HepG2 (cell line): ENCODE data around the gene NPB. TPM values are rescaled to one million over a fixed set of nuclear protein-coding genes. Genes with fewer than 3 reads are reported as not detected.
A peak's percentile ranks its signal among the peaks of the same experiment; 100 is the strongest.

Experiments
- CAMTA2 ChIP-seq: sonication (generic); formaldehyde crosslinking; IDR thresholded peaks from 2 replicates; pipeline ENCODE4 v1.4.0; 2020; ENCODE audit warnings: mild to moderate bottlenecking, missing genetic modification reagents, borderline replicate concordance
- CBX1 ChIP-seq: IDR thresholded peaks from one replicate; pipeline ENCODE4 v1.6.1; 2016; ENCODE audit warnings: antibody characterized with exemption, low read depth
- HOXA3 ChIP-seq: sonication (generic); formaldehyde crosslinking; IDR thresholded peaks from 2 replicates; pipeline ENCODE4 v1.5.0; 2020; ENCODE audit warnings: missing genetic modification reagents
- HOXA5 ChIP-seq: sonication (generic); formaldehyde crosslinking; IDR thresholded peaks from 2 replicates; pipeline ENCODE4 v1.4.0; 2020; ENCODE audit warnings: missing genetic modification reagents
- HOXA9 ChIP-seq: sonication (generic); formaldehyde crosslinking; IDR thresholded peaks from 2 replicates; pipeline ENCODE4 v1.8.1; 2022; ENCODE audit warnings: missing genetic modification reagents, mild to moderate bottlenecking, moderate library complexity, borderline replicate concordance
- MIXL1 ChIP-seq: IDR thresholded peaks from 2 replicates; pipeline ENCODE4 v1.6.1; 2016
- NFIB ChIP-seq: sonication (generic); formaldehyde crosslinking; IDR thresholded peaks from 2 replicates; pipeline ENCODE4 v1.9.0; 2021; ENCODE audit warnings: missing genetic modification reagents, mild to moderate bottlenecking, borderline replicate concordance
- RFXANK ChIP-seq: IDR thresholded peaks from 2 replicates; pipeline ENCODE4 v1.6.1; 2016
- SALL2 ChIP-seq: sonication (generic); formaldehyde crosslinking; IDR thresholded peaks from 2 replicates; pipeline ENCODE4 v1.8.1; 2023; ENCODE audit warnings: mild to moderate bottlenecking, missing genetic modification reagents, inconsistent platforms
- ZFP41 ChIP-seq: sonication (generic); formaldehyde crosslinking; IDR thresholded peaks from 2 replicates; pipeline ENCODE4 v1.4.0; 2020; ENCODE audit warnings: mild to moderate bottlenecking, missing genetic modification reagents, borderline replicate concordance
- ZNF121 ChIP-seq: sonication (generic); formaldehyde crosslinking; IDR thresholded peaks from 2 replicates; pipeline ENCODE4 v1.5.0; 2020; ENCODE audit warnings: mild to moderate bottlenecking, missing genetic modification reagents
- ZNF136 ChIP-seq: sonication (generic); formaldehyde crosslinking; IDR thresholded peaks from 2 replicates; pipeline ENCODE4 v1.8.1; 2022; ENCODE audit warnings: low read depth, mild to moderate bottlenecking, moderate library complexity, missing genetic modification reagents
- ZNF282 ChIP-seq: fragments of 450-650 bp; IDR thresholded peaks from 2 replicates; pipeline ENCODE4 v1.6.1; 2018; ENCODE audit not compliant: partially characterized antibody
- ZNF558 ChIP-seq: sonication (generic); formaldehyde crosslinking; IDR thresholded peaks from 2 replicates; pipeline ENCODE4 v1.9.0; 2022; ENCODE audit warnings: mild to moderate bottlenecking, missing genetic modification reagents, borderline replicate concordance
- ZNF674 ChIP-seq: sonication (generic); formaldehyde crosslinking; IDR thresholded peaks from 2 replicates; pipeline ENCODE4 v1.5.0; 2020; ENCODE audit warnings: low read depth, mild to moderate bottlenecking, missing genetic modification reagents
- ZNF800 ChIP-seq: sonication (generic); formaldehyde crosslinking; IDR thresholded peaks from 2 replicates; pipeline ENCODE4 v1.4.0; 2020; ENCODE audit warnings: missing genetic modification reagents
- ZNF879 ChIP-seq: sonication (generic); formaldehyde crosslinking; IDR thresholded peaks from 2 replicates; pipeline ENCODE4 v1.8.1; 2023; ENCODE audit warnings: missing genetic modification reagents
- polyA plus RNA-seq, 8 experiments: library from polyadenylated mRNA; depleted of rRNA in 3 of 8; stranded (reverse) in 7 of 8; unstranded in 1 of 8; fragments of >200 nt; fragmentation: Illumina TruSeq in 4 of 8; extraction: Trizol in 4 of 8; gene quantifications; 2 replicates each; pipeline versions ENCODE4 v1.2.1 to v1.2.3, GENCODE V29; 2011 to 2016; ENCODE audit warnings: low read depth in 4 of 8, missing spikeins in 1 of 8, mixed read lengths in 1 of 8; ENCODE audit not compliant: insufficient read depth in 1 of 8
- total RNA-seq, 5 experiments: library from RNA; depleted of rRNA; stranded (reverse); fragments of >200 nt; fragmentation: Illumina TruSeq; extraction: Trizol; gene quantifications; 2 replicates each; pipeline ENCODE4 v1.2.3, GENCODE V29; 2016; ENCODE audit warnings: low read depth in 1 of 5

The NPB gene
- total and polyA plus RNA-seq, 2 of the 13 experiments (the other 11 are each of a cell fraction or from before 2014, with no cell fraction given): 0.11 to 0.93 TPM

- TF ChIP-seq CBX1 (no peak), MIXL1 (CRISPR knock-in tag) (peak; percentile 80), ZNF121 (0 out of 2 replicates have a peak, but pooled peaks have one; percentile 12), ZNF879 (CRISPR knock-in tag) (no peak), ZNF674 (no peak), SALL2 (CRISPR knock-in tag) (peak; percentile 43; the same call in 1 of the 2 replicates), HOXA3 (CRISPR knock-in tag) (peak; percentile 90), HOXA9 (CRISPR knock-in tag) (peak; percentile 52; the same call in 1 of the 2 replicates), CAMTA2 (peak; percentile 37; the same call in 1 of the 2 replicates), ZNF282 (peak; percentile 16), ZNF136 (CRISPR knock-in tag) (no peak), ZNF800 (CRISPR knock-in tag) (peak; percentile 82), ZNF558 (no peak), ZFP41 (CRISPR knock-in tag) (no peak), HOXA5 (peak; percentile 81), NFIB (no peak), RFXANK (CRISPR knock-in tag) (no peak; the same call in 1 of the 2 replicates)
Observed at GRCh38 chr17:81909966-81910839, 8.2 kb downstream of the NPB start (continued).
